GM19043 (cell line): ENCODE results near the gene PGM1.

Experiments
- ATAC-seq: cut with Tn5 transposase; IDR thresholded peaks from one replicate; pipeline ENCODE4 v1.9.1; 2021; ENCODE audit warnings: low read depth; ENCODE audit not compliant: unreplicated experiment

Gene PGM1

DNA sequence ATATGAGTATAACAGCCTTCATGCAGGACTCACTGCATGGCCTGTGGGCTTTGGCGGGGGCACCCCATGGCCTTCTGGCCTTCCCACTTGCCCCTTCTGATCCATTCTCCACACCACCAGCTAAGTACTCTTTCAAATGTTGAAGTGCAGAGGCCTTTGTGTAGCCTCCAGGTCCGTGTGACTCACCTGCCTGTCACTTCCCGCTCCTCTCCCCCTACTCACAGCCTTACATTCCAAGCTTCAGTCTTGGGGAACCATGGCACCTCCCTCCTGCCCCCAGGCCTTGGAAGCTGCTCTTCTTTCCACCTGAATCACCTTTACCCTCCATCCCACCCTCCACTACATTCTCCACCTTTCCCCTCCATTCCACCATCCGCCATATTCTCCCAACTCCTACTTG is 69.6 kb downstream of the PGM1 start:
- no peak for ATAC-seq

DNA sequence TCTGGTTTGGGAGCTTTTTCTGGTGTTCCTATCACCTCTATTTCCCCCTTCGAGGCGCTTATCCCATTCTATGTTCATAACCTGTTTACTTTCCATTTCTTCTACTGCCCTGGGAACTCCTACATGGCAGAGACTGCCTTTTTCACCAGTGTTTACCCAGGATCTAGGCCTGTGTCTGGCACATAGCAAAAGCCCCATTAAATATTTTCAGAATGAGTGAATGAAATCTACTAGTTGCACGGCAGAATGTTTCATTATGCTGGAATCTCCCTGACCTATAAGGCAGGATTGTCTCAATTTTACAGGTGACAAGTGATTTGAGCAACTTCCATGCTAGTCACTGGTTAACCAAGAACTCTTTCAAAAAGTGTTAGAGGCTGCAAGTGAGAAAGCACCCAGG is 70.1 kb downstream of the PGM1 start:
- ATAC-seq: no peak

DNA sequence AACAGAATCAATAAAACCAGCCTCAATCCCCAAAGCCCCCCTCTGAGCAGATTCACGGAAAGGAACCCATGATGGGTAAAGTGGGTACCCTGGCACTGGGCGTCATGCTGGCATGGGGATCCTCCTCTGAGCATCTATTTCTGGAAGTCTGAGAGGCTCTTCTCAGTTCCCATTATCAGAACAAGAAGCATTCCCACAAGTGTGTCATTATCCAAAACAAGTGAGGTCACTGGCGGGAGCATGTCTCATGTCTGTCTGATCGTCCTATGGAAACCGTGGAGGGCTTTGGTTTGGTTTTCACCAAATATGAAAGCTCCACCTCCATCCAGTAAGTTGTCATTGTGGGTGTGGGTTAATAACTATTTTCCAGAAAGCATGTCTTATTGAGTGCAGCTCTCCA is 70.7 kb downstream of the PGM1 start:
- ATAC-seq: no peak

DNA sequence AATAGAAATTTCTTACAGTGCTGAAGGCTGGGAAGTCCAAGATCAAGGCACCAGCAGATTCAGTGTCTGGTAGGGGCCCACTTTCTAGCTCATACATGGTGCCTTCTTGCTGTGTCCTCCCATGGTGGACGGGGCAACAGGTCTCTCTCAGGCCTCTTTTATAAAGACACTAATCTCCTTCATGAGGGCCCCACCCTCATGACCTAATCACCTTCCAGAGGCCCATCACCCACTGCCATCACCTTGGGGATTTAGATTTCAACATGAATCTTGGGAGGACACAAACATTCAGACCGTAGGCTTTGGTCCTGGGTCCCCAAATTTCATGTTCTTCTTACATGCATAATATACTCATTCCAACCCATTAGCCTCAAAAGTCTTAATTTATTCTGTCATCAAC is 71.5 kb downstream of the PGM1 start:
- ATAC-seq: no peak

DNA sequence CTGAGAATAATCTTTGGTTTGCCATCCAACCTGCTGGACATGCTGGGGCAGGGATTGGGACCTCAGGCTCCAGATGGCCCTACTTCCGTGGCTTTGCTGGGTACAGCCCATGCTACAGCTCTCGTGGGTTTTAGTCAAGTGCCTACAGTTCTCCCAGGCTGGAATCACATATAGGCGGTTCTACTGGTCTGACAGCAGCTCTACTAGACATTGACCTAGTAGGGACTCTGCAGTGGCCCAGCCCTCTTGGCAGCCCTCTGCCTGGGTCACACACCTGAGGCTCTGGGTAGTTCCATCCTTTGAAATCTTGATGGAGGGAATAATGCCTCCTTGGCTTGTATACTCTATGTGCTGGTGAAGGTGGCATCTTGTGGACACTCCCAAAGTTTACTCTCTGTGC is 72.2 kb downstream of the PGM1 start:
- ATAC-seq: no peak

DNA sequence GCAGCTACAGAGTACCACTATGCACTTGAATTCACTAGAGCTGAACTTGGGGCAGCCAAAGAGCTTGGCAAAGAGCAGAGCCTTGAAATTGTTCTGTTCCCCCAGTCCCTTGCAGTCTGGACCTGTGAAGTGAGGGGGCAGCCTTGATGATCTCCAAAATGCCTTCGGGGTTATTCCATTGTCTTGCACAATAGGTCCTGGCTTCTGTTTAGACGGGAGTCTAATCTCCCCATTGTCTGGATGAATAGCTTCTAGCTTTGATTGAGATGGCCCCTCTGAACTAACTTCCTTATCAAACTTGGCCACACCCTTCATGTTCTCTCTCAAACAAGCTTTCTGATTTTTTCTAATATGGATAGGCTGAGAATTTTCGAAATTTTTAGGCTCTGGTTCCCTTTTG is 72.6 kb downstream of the PGM1 start:
- ATAC-seq: no peak

DNA sequence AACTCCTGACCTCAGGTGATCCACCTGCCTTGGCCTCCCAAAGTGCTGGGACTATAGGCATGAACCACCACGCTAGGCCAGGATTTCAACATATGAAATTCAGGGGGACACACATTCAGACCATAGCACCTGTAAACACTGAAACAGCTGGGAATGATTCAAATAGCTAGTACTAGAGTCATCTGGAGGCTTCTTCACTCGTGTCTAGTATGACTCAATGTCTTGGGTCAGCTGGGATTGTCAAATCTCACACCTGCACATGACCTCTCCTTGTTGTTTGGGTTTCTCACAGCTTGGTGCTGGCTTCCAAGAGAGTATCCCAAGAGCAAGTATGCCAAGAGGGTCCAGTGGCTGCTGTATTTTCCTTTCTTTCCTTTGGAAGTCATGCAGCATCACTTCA is 75.1 kb downstream of the PGM1 start:
- ATAC-seq: no peak

DNA sequence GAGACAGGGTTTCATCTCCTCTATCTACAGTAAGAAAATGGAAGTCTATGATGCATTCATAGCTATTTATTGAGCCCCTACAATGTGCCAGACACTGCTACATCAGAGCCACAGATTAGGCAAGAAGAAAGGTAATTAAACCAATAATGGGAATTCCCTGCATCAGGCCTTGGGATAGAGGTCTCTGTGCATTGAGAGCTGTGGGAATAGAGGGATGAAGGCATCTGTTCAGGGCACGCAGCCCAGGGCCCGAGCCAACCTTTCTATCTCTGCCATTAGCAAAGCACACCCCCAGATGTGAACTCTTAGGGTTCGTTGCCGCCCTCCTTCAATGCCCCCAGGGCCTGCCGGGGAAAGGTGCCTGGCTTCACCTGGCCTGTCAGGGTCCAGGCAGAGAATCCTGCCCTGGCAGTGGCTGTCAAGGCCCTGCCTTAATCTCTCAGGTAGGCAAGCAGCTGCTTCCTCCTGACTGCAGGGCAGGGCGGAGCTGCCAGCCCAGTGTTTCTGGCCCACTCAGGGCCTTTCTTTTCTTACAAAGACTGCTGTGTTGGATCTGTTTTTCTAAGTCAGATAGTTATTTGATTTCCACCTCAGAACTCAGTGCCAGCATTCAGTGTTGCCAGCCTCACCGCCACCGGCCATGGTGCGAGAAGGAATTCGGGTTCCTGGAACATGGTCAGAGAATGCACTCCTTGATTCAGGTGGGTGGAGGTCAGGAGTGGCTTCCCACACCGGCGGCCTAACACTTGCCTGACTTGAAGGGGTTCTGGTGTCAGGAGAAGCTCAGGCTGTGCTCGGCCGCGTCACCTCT is 76.1 kb downstream of the PGM1 start:
- no peak for ATAC-seq

DNA sequence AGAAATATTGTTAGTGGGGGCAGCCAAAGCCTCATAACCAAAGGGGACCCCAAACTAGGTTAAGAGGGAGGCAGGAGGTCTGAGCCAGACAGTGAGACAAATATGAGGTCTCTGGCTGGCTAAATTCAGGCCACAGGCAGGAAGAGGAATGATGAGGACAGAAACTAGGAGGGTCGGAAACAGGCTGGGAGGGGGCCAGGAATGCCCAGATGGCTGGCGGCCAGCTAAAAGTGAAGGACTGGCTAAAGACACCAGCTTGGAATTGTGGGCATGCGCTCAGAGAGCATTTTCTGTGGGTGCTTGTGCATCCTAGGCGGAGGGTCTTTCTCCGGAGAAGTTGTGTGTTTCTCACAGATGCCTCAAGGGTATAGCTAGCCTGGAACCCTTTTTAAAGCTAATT is 77.0 kb downstream of the PGM1 start:
- no peak for ATAC-seq

DNA sequence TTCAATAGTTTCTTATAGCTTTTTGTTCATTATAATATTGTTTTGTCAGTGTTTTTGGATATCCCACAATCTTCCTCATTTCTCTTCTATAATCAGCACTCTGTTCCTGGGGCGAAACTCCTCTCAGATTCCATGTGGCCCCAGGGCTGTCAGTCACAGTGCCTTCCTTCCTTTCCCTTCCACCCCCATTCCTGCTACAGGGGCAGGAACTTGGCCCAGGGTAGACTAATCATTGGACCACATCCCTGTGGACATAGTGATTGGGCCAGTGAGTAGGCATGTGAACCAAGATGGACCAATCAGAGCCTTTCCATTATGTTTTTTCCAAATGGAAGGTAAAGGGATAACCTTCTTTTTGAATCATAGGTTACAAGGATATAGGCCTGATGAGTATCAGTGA is 78.3 kb downstream of the PGM1 start:
- ATAC-seq: no peak

DNA sequence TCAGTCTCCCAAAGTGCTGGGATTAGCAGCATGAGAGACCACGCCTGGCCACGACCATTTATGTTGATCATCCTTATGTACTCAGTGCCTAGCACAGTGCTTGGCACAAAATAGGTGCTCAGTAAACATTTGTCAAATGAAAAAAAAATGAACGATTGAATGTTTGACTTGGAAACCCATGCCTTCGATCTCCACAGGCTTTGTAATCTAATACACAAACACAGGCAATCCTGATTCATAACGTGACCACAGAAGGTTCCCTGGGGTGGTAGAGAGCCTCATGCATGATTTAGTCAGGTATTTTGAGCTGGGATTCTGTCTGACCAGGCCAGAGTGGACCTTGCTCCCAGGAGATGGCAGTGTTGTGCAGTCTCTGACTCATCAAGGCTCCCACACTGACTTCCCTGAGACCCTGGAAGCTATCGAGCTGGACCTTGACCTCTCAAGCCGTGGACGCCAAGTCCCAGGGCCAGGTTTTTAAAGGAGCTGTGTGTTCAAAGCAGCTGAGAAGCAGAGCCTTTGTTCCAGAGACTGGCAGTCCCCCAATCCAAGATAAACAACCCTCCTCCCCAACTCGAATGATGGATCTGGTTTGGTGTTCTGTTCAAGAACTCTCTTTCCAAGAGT is 81.1 kb downstream of the PGM1 start:
- ATAC-seq: no peak

DNA sequence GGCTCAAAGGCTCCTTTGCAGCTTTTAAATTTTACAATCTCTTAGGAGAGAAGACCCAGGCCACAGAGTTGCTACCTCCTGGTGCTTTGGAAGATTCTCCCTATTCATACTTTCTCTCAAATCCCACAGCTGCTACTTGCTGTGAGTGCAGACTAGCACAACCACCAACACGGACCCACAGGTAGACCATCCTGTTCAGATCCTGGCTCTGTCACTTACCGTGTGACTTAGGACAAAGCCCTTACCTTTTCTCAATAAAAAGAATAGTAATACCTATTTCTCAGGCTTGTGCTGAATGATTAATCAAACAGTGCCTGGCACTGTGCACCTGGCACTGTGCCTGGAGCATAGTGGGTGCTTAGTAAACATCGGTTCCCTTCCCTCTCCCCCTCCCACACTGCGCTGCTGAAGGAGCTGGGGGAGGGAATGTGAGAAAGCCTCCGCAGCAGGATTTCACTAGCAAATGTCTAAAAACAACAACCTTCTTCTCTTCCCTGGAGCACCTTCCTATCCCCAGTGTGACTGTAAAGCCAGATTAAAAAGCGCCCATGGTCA is 81.7 kb downstream of the PGM1 start:
- no peak for ATAC-seq

DNA sequence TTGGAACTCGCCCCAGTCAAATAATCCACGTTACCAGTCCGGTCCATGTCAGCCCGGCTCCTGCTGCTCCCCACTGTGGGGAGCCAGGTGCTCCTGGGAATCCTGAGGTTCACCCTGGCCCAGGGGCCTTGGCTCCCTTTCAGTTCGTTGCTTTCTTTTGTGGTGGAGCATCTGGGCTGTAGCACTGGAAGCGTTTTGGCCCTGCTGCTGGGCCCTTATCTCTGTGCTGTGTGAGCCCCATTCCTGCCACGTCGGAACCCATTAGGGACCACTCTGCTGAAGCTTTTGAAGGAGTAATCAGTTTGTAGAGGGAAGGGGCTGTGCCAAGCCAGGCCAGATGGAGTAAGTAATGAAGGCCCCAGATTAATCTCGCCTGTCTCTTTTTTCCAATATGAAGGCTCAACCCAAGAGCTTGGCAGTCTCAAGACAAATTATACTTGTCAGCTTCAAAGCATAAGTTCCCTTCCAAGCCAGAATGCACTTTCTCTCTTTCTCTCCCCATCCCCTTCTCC is 82.3 kb downstream of the PGM1 start:
- ATAC-seq: no peak

DNA sequence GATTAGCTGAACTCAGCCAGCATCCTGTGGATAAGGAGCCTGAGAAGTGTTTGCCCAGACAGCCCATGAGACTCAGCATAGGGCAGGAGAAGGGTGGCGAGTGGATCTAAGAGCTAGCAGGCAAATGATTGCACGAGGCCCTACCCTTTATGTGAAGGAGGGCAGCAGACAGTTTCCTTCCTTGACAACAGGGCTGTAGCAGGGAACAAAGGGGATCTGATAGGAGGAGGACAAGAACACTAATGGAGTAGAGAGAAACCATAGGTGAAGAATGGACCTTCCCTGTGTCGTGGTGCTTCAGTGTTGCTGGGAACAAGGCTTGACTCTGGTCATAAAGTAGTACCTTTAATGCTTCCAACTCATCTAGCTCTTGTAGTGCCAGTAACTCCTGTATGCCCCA is 84.3 kb downstream of the PGM1 start:
- no peak for ATAC-seq

DNA sequence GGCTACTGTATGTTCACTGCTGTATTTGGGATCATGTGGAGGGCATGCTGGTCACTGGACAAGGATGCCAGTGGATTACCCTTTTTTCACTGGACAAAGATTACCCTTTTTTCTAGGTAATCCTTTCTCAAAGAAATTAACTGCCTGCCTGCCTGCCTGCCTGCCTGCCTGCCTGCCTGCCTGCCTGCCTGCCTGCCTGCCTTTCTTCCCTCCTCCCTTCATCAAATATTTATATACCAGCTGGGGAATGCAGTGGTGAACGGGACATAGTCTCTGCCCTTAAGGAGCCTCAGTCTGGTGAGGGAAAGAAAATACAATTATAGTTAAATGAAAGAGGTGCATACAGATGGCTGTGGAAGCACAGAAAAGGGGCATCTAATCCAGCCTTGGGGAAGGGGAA is 85.0 kb downstream of the PGM1 start:
- ATAC-seq: no peak

DNA sequence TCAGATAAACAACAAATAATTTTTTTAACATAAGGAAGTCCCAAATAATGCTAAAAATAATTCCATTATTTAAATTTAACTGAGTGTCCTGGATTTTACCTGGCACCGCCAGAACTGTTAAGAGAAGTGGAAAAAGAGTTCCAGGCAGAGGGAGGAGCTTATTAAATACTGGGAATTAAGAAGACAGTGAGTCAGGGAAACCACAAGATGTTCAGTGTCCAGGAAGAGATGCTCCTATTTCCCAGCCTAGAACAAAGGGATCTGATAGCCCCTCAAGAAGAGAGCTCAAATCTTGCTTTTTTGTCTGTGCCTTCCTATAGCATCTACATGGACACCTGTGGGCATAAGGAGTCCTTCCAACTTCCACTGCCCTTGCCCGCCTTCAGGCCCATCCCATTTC is 85.9 kb downstream of the PGM1 start:
- no peak for ATAC-seq

DNA sequence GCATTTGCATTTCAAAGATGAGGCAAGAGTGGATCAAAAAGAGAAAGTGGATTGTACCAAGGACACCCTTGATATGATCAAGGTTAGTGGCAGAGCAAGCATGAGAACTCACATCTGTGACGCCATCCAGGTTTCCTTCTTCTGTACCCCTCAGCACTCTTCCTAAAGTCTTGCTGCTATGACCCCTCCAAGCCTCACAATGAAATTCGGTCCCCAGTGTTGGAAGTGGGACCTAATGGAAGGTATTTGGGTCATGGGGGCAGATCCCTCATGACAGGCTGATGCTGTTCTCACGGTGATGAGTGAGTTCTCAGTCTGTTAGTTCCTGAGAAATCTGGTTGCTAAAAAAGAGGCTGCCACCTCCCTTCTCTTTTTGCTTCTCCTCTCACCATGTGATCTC is 86.4 kb downstream of the PGM1 start:
- ATAC-seq: no peak

DNA sequence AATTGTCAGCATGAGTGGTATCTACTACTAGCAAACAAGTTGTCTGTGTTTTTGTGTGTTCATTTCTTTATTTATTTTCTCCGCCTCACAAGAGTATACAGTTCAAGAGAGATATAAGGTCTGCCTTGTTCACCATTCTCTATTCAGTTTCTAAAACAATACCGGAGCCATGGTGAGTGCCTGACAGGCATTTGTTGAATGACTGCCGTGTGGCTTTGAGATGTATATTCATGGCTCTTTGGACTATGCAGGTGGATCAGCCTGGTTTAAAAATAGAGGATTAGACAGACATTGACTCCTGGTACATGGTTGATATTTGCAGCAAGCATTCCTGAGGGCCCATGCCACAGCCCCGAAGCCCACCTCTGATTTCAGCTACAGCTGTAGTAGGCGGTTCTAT is 89.7 kb downstream of the PGM1 start:
- no peak for ATAC-seq

DNA sequence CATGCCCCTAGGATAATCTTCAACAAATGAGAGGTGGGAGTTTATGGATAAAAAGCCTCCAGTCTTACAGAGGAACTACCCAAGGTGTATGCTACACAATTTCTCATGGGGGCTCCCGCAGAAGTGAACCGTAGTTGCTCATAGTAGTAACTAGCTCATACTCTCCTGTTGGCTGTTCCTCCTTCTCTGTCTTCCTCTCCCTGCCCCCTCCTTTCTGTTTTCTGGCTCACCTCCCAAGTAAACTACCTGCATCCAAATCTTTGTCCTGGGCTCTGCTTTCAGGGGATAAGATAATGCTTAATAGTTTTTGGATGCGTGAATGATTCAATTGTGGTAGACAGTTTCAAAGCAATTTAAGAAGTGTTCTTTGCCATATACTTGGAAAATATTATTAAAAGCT is 90.5 kb downstream of the PGM1 start:
- ATAC-seq: no peak

DNA sequence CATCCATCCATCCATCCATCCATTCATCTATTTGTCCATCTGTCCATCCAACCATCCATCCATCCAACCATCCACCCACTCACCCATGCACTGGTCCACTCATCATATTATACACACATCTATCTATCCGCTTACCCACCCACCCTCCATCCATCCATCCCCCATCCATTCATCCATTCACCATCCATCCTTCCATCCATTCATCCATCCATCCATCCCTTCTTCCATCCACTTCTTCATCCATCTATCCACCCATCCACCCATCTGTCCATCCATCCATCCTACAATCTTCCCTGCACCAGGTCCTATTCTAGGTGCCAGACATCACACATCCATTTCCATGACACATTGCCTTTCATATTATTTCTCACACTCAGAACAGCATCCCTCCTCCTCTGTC is 93.5 kb downstream of the PGM1 start:
- no peak for ATAC-seq

DNA sequence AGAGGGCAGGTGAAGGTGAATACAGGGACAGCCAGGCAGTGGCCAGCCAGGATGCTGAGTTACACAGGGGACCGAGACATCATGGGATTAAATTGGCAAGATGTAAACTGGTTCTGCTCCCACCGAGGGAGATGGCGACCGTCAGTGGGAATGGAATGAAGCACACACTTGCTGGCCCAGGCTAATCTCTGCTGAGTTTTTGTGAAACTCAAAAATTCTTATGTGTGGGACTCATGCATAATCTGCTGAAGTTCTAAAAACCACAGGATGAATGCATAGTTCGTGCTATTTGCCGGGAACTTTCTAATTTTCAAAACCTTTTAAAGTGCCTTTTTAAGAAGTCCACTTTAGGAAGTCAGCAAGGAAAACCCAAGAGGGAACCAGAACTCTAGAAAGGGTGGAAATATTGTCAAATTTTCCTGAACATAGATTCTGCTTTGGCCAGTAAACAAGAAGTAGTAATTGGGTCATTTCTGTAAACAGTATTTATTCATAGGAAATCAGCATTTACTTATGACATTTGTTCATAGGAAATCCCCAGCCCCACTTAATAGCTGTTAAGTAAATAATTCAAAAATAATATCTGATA is 95.2 kb downstream of the PGM1 start:
- ATAC-seq: no peak
